ENCODE results near the gene C1orf141. TPM values are rescaled to one million over a fixed set of nuclear protein-coding genes. Genes with fewer than 3 reads are reported as not detected.

The C1orf141 gene
- total RNA-seq, 1 experiment from 2014 or later = not detected

- no peak for TF ChIP-seq PRDM15 (CRISPR knock-in tag; IDR thresholded peaks at IDR 0.05)
- 0 out of 2 replicates have a peak, but pooled peaks have one; percentile 21 for TF ChIP-seq ZNF219 (CRISPR knock-in tag; IDR thresholded peaks at IDR 0.05; ENCODE audit: borderline replicate concordance)
- no peak for TF ChIP-seq ZNF532 (CRISPR knock-in tag; IDR thresholded peaks at IDR 0.05; ENCODE audit: borderline replicate concordance)
- TF ChIP-seq ZNF121 (CRISPR knock-in tag; IDR thresholded peaks at IDR 0.05) = no peak
- 0 out of 2 replicates have a peak, but pooled peaks have one; percentile 30 for TF ChIP-seq PRRX2 (CRISPR knock-in tag; IDR thresholded peaks at IDR 0.05)
- TF ChIP-seq ZNF671 (CRISPR knock-in tag; IDR thresholded peaks at IDR 0.05) = no peak
- peak; percentile 65; the same call in 1 of the 2 replicates for TF ChIP-seq ZBTB43 (CRISPR knock-in tag; IDR thresholded peaks at IDR 0.05)
- no peak for TF ChIP-seq MXD4 (CRISPR knock-in tag; IDR thresholded peaks at IDR 0.05; ENCODE audit: borderline replicate concordance)
- TF ChIP-seq GRHL2 (CRISPR knock-in tag; IDR thresholded peaks at IDR 0.05; ENCODE audit: insufficient replicate concordance, severe bottlenecking) = no peak
- TF ChIP-seq CREM (CRISPR knock-in tag; IDR thresholded peaks at IDR 0.05) = peak; percentile 69; the same call in 1 of the 2 replicates
- no peak for TF ChIP-seq E2F4 (CRISPR knock-in tag; IDR thresholded peaks at IDR 0.05; ENCODE audit: borderline replicate concordance, low read depth)
- 0 out of 2 replicates have a peak, but pooled peaks have one; percentile 42 for TF ChIP-seq ESRRA (CRISPR knock-in tag; IDR thresholded peaks at IDR 0.05; ENCODE audit: borderline replicate concordance)
- TF ChIP-seq ATF6 (CRISPR knock-in tag; IDR thresholded peaks at IDR 0.05) = no peak
- TF ChIP-seq ZNF232 (CRISPR knock-in tag; IDR thresholded peaks at IDR 0.05) = no peak
- TF ChIP-seq E2F1 (CRISPR knock-in tag; IDR thresholded peaks at IDR 0.05) = no peak
- TF ChIP-seq ELF4 (CRISPR knock-in tag; IDR thresholded peaks at IDR 0.05; ENCODE audit: low read depth) = no peak
- no peak for TF ChIP-seq RORB (CRISPR knock-in tag; IDR thresholded peaks at IDR 0.05)
- 0 out of 2 replicates have a peak, but pooled peaks have one; percentile 54 for TF ChIP-seq ETV6 (CRISPR knock-in tag; IDR thresholded peaks at IDR 0.05)
- no peak for TF ChIP-seq JUN (CRISPR knock-in tag; IDR thresholded peaks at IDR 0.05)
- 0 out of 2 replicates have a peak, but pooled peaks have one; percentile 40 for TF ChIP-seq CBFB (CRISPR knock-in tag; IDR thresholded peaks at IDR 0.05; ENCODE audit: low read depth)
- no peak for TF ChIP-seq FOXJ3 (CRISPR knock-in tag; IDR thresholded peaks at IDR 0.05; ENCODE audit: borderline replicate concordance)
- TF ChIP-seq ZNF263 (CRISPR knock-in tag; IDR thresholded peaks at IDR 0.05; ENCODE audit: low read depth) = no peak
Measured at GRCh38 chr1:67053785-67054772, 80.7 kb downstream of the C1orf141 start, which contains the start of gene SLC35D1 (continued).
